Measurements from ENCODE around the gene RBM39. TPM values are rescaled to one million over a fixed set of nuclear protein-coding genes. Genes with fewer than 3 reads are reported as not detected.
"Not testable (repeated sequence)": the region's sequence is repeated elsewhere in the genome, so short reads cannot be mapped to it uniquely, and the experiment has no call there.

RBM39 gene
- total RNA-seq, 1 experiment from 2014 or later = 195 TPM

DNA sequence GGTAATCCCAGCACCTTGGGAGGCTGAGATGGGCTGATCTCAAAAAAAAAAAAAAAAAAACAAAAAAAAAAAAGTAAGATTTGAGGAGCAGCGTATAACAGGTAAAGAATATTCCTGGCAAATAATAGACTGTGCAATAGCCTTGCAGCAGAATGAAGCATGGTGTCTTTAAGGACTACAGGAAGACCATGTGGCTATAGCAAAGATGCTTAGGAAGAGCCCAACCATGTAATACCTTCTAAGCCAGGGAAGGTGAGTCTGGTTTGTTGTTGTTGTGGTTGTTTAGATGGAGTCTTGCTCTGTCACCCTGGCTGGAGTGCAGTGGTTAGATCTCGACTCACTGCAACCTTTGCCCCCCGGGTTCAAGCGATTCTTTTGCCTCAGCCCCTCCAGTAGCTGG, 14.3 kb upstream of the RBM39 start:
- DNase-seq (ENCODE audit: low read depth) = no peak

DNA sequence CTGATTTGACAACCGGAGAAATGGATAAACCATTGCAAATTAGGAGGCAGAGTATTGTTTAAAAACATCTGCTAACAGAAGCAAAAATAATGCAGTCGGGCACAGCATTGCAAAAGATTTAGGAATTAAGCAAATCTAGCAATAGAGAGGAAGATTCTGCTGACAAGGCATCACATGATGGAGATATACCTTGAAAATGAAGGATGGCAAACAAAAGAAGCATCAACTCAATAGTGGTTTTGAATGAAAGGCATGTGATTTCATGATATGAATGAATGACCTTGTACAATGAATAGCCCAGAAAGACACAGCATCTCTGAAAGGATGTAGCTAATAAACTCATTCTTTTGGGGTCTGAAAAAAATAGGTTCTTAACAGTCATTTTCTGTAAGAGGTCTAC, 8.6 kb upstream of the RBM39 start:
- DNase-seq (ENCODE audit: low read depth) = no peak

DNA sequence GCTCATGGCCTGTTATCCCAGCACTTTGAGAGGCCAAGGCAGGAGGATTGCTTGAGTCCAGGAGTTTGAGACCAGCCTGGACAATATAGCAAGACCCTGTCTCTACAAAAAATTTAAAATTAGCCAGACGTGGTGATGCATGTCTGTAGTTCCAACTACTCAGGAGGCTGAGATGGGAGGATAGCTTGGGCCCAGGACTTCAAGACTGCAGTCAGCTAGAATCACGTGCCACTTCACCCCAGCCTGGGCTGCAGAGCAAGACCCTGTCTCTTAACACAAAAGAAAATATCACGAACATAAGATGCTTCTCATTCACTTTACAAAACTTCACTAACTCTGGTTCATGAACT, 2.4 kb upstream of the RBM39 start:
- not testable (repeated sequence) for DNase-seq (ENCODE audit: low read depth)

GRCh38 chr20:35743693-35744491, 1.8 kb upstream of the RBM39 start:
- DNase-seq (ENCODE audit: low read depth) = peak; percentile 22

DNA sequence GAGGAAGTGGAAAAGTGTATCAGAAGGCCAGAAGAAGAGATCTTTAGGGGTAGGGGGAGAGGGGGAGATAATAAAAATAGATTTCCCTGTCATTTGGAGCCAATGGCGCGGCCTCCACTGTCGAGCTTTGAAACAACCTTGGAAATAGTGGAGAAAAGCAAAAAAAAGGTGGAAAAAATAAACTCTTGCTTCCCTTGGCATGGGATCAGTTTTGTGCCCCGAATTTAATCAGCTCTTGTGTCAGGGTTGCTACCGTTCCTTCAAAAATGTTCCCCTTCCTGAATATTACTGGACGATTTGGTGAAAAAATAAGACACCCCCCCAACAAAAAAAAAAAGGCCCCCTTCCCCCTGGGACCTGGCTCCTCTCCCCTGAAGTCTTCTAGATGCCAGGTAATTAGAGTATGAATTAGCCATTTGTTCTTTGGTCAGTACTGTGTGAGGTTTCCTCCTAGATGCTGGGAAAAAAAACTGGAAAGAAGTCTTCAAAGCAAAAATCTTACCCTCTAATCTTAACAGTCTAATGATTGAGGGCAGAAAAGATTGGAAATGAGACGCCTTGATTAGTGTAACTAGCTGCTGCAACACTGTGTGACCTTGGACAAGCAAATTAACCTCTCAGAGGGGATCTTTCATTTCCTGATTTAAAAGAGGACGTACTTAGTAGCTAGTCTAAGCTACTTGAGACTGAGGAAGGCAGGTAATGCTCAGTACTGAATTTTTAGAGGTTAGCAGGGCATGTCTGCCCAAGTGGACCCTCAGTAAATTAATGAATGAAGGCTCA, 872 bp upstream of the RBM39 start:
- DNase-seq (ENCODE audit: low read depth) = peak; percentile 33

DNA sequence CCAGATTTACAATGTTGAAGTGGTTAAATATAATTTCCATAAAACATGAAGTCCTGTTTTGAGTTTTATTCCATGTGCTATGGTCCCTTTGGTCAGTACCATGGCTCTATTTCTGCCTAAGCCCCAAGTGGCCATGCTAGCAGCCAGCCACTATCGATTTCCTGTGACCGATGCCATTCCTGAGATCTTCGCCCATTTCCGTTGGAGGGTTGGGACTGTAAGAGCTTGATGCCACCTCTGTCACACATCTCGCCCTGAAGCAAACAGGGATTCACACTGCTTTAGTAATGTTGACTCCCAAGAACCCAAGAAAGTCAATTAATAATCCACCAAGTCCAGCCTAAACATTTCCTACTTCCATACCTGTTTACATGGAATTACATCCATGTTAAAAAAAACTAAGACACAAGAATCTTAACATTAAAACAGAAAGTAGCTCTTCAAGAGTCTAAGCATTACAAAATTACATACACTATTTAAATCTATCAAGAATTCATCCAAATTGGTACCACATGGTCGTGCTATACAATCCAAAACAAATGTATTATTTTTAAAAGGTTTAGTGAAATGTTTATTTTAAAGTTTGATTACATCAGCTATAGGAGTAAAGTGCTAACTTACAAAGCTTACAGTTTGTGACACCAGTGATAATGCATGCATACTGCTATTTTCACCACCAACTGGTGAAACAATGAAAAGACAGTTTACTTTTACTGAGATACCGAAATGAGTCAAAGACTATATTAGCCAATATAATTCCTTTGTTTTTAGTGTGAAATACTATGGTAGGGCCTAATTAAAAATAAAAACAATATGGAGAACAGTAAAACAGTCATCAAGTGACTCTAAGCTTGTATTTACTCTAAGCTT, 2.5 kb downstream of the RBM39 start:
- DNase-seq (ENCODE audit: low read depth) = peak; percentile 60

DNA sequence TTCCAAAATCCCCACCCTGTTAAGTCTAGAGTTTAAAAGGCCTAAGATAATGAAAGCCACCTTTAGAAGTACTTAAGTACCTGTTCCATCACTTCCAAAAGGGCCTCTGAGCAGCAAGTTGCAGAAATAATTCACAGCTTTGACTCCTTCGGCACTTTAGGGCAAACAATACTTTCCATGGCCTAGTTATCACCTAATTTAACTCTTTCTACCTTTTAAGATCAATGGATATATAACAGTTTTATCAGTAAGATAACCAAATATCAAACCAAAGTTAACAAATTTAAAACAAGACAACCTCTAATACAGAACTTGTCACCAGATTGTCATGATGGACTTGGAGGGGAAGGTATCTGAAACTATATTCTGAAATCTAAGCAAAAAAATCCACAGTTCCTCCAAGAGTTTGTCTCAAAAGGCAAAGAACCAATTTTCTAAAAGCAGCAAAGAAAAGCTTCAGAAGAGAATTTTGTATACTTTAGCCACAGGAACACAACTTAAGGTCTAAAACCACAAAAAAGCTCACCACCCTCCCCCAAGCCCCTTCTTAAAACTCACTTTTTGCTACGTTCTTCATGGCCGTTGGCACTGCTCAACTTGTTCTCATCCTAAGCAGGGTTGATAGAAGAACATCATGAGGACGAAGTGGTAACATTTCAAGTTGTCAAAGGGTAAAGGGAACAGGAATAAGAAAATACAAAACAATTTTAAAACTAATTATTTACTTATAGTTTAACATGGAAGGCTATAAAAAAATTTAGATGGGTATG, 3.5 kb downstream of the RBM39 start:
- no peak for DNase-seq (ENCODE audit: low read depth)

GRCh38 chr20:35737865-35738333, 4.2 kb downstream of the RBM39 start:
- no peak for DNase-seq (ENCODE audit: low read depth)

GRCh38 chr20:35735826-35736470, 6.1 kb downstream of the RBM39 start:
- DNase-seq (ENCODE audit: low read depth) = no peak

DNA sequence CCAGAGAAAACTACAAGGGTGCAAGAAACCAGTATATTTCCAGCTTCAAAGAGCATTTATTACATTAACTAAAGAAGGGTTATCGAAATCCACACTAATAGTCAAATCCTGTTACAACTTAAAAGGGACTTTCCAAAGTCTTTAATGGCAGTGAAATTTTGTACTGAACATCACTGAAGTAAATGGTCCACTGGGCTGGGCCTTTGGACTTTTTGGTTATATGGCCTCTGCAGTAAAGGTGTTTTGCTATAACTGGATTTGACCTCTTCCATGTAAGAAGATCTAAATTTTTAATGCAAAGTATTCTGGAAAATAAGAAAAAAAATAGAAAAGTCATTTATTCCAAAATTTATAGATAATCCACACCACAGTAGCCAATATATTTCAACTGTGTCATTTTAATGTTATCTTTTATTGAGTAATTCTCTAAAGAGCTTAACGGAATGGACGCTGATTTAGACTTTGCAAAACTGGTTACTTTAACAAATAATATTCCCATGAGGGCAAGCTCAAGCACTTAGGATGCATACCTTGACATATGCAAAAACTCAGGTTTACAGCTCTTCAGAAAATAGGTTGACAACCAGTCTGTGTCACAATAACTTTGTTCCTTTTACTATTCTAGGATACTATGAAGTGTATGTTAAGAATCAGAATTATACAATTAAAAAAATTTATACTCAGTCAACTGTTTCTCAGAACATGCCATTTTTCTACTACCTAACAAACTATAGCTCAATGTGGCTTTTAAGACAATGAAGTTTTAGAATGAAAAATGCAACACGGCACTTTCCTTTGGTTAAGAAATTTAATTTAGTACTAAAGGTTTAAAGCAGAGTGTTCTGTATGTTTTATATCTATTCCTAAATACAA, 7.0 kb downstream of the RBM39 start:
- DNase-seq (ENCODE audit: low read depth) = no peak

DNA sequence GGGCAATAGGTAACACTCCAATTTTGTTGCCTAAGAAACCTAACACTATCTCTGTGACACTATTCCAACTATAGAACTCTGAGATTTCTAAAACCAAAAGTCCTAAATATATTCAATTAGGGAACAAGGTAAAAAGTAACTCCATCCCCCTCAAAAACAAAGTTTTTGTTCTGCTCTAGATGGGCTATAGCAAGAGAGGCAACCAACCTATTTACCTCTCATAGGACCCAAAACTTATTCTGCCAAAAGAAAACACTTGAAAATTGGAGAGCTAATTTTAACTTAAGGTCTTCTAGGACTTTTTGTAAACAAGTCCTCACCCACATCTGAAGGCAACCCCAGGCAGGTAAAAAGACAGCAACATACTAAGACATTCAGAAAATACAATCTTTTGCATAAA, 7.7 kb downstream of the RBM39 start:
- no peak for DNase-seq (ENCODE audit: low read depth)

GRCh38 chr20:35732644-35732982, 9.4 kb downstream of the RBM39 start:
- no peak for DNase-seq (ENCODE audit: low read depth)

- DNase-seq (ENCODE audit: low read depth) = no peak
Observed at GRCh38 chr20:35731862-35732643, 10.0 kb downstream of the RBM39 start.

DNA sequence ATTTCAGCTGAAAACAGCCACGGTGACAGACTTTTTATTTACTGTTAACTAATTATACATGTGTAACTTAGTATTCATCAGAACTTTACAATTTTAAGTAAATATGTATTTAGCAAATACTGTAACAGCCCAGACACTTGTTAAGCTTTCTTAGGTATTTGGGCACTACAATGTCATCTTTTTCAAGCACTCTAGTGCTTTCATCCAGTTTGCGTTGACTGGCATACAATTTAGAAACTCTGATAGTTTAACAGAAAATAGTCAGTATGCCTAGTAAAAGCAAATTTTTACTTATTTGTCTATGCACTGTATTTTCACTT, 10.6 kb downstream of the RBM39 start:
- no peak for DNase-seq (ENCODE audit: low read depth)

DNA sequence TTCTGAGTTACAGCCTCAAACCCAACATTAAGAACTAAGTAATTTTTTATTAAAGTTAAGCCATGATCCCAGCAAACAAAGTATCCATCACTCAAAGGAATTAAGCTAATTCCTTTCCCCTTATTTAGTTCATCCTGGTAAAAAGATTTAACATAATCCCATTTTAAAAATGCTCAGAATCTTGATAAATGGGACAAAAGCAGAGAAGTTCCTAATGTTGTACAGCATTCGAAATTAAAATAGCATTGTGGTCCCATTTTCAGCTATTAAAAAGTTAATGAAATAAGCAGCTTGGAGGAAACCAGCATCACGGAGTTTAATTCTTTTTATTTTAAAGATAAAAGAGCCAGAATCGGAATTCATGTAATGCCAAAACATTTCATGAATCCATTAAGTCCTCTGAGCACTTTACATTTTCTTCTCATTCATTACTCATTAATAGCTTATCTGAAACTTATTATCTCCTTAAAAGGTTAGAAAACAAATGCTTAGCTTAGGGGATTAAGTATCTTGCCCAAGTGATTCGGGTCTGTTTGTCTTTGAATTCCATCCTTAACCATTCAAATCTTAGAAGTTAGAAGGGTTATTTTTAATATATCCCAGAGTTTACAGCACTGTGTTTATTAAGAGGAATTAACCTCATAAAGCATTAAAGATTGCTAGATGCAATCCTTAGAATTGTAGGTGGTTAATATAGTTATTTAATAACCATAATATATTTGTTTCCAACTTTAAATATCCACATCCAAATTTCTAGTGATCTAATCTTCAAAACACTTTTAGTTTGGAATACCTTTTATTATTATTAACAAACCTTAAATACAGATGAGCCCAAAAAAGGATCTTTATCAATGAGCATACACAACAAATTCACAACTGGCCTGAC, 11.2 kb downstream of the RBM39 start:
- DNase-seq (ENCODE audit: low read depth) = no peak

GRCh38 chr20:35729836-35730582, 12.1 kb downstream of the RBM39 start:
- DNase-seq (ENCODE audit: low read depth) = no peak

DNA sequence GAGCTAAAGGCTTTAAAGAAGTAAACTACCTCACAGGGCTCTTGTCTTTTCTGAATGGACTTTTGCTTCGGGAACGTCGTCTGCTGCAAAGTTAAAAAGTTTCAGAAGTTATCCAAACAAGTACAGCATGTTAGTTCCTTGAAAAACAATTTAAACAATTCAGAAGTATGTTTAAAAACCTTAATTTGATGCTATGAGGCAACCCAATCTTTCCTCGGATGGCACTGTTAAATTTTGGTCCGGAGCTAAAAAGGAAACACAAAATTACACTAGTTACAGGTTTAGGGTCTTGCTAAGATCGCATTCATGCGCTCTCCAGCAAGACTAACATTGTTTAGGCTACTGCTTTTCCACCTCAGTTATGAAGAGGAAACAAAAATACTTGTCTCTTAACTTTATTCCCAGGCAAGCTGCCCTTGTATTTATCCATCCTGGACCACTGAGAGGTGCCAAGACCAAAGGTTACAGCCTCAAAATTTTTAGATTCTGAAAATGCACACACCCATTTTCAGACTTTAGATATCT, 12.7 kb downstream of the RBM39 start:
- no peak for DNase-seq (ENCODE audit: low read depth)

Data from LHCN-M2 (cell line).